ENCODE results near the gene ICE1.

DNA sequence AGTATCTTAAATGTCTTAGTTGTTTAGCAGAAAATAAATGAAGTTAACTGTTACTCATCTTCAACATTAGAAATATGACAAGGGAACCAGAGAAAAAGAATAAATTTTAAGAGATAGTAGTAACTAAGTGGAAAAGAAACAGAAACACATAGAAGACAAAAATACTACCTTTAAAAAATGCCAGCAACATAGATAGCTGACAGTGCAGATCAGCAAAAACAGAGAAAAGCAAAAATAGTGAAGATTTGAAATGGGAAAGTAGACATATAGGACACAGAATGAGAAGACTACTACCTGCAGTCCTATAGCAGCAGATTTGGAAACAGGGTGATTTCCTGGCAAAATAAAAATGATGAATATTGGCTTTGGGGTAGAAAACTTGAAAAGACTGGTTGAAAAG, 48.5 kb downstream of the ICE1 start:
- TF ChIP-seq POLR2A (IDR thresholded peaks at IDR 0.05) (no peak), POLR2AphosphoS5 (IDR thresholded peaks at IDR 0.05) (no peak)
